GM21515 (cell line): ENCODE data around the gene TBC1D22A.
"Not testable (repeated sequence)": the region's sequence is repeated elsewhere in the genome, so short reads cannot be mapped to it uniquely, and the experiment has no call there.

Experiments
- ATAC-seq: cut with Tn5 transposase; IDR thresholded peaks from one replicate; pipeline ENCODE4 v1.9.1; 2021; ENCODE audit not compliant: unreplicated experiment

Gene TBC1D22A

DNA sequence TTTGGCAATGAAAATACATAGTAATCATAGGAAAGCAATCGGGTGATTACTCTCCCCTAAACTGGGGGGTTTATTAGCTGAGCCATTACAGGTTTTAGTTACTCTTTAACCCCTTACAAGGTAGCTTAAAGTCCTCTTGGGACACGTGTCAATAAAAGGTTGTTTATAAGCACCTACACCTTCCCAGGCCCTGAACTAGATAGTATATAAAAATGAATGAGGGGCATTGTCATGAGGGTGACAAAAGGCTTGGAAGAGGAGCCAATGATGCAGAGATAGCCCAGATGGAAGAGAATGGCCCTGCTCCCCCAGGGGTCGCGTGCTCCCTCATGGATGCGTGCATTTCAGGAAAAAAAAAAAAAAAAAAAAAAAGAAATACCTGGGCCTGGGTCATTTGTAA is 276.9 kb downstream of the TBC1D22A start:
- ATAC-seq, result no peak

DNA sequence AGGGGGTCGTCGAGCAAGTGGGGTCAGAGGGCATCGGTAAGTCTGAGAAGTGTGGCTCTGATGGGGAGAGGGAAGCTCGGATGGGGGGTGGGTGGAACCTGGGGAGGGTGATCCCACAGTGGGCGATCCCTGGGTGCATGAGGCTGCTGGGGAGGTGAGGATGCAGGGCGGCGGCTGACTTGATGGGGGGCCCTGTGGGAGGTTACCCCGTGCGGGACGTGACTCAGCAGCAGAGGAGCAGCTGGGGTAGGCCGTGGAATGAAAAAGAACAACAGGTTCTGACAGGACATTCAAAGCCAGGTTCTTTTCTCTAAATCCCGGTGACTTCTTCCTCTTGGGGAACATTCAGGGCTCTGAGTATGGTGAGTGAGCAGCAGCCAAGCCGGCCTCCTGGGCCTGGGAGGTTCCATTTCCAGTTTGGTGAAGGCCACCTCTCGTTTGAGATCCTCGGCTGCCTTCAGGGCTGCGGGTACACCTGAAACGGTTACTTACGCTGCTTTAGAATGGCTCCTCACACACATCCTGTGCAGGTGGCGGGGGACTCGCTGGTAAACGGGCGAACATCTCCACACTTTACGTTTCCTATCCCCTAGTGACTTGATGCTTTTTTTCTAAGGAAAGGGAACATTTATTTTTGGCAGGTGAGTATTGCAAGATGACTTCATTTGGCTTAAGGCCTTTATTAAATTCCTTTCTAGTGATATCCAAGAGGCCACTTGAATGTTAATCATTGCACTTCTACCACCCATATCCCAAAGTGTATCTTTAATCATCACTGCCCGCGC is 278.2 kb downstream of the TBC1D22A start:
- no peak for ATAC-seq

DNA sequence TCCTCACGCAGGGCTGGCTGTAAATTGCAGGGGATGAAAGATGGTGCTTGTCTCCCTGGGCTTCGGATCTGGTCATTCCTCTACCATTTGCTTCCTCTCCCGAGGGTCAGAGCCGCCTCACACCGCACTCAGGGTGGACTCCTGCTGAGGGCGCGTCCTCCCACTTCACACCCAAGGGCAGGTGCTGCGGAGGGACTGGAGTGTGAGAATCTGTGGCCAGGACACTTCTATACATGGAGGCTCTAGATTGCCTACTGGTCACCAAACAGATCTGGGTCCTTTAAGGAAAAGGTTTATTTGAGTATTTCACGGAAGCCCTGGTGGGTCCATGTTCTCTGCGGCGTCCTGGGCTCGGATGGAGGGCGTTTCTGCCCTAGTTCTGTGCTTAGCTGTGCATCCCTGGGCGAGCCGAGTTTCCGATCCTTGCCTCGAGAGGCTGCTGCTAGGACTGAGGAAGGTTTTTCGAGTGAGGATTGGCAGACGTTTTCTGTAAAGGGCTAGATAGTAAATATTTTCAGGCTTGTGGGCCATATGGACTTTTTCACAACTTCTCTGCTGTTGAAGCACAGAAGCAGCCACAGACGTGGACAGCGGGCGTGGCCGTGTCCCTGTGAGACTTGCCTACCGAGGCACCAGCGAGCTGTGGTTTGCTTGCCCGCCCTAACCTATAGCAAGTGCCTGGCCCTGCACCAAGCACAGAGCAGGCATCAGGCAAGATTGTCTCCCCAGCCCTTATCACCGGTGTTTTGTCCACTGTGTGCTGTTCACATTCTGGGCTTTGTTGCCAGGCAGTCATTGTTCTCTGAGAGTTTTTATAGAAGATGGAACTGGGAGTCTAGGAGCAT is 279.0 kb downstream of the TBC1D22A start:
- ATAC-seq, result no peak

DNA sequence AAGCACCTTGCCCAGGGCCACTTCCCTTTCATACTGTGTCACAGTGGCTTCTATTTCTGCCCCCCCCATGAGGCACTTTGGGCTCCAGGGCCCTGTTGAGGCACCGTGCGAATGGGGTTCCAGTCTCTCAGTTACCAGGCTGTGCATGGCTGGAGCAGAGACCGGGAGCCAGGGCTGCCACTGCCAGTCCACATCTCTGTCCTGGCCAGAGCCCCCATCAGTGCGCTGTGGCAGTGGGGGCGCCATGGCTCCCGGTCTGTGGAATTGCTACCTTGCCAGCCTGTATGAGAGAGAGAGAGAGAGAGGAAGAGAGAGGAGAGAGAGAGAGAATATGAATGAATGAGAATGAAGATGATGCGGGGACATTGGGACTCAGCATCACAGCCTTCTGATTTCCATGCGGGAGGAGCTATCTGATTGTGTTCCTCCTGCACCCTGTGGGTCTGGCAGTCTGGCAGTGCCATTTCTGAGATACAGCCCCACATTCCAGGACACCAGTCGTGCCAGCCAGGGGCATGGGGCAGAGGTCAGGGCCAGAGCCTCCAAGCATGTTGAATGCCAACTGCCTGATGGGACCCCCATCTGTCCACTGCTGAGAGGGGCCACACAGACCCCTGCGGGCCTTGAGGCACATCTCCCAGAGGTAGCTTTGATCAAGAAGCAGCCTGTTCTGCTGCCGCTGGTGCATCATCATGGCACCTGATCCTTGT is 279.8 kb downstream of the TBC1D22A start:
- no peak for ATAC-seq

DNA sequence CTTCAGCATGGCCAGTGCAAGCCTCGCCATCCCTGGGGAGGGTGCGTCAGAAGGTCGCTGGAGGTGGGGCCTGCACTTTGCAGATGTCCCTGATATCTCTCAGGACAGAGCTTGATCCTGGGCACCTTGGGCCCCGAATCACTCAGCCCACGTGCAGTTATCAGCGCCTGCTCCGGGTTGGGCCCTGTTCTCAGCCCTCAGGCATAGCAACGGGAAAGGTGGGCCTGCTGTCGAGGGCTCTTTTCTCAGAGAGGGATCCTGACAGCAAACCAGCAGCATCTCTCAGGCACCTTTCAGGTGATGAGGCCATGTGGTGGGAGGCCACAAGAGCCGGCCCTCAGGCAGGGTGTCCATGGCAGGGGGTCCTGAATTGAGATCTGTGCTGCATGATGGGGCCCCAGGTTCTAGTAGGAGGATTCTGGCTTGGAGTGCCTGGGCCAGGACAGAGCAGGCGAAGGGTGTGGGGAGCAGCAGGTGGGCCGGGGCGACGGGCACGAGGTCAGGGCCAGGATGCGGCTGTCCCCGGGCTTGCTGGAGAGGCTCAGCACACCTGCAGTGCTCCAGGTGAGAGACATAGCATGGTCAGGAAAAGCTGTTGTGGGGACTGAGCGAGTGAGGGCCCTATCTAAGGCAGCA is 280.5 kb downstream of the TBC1D22A start:
- ATAC-seq, result no peak

DNA sequence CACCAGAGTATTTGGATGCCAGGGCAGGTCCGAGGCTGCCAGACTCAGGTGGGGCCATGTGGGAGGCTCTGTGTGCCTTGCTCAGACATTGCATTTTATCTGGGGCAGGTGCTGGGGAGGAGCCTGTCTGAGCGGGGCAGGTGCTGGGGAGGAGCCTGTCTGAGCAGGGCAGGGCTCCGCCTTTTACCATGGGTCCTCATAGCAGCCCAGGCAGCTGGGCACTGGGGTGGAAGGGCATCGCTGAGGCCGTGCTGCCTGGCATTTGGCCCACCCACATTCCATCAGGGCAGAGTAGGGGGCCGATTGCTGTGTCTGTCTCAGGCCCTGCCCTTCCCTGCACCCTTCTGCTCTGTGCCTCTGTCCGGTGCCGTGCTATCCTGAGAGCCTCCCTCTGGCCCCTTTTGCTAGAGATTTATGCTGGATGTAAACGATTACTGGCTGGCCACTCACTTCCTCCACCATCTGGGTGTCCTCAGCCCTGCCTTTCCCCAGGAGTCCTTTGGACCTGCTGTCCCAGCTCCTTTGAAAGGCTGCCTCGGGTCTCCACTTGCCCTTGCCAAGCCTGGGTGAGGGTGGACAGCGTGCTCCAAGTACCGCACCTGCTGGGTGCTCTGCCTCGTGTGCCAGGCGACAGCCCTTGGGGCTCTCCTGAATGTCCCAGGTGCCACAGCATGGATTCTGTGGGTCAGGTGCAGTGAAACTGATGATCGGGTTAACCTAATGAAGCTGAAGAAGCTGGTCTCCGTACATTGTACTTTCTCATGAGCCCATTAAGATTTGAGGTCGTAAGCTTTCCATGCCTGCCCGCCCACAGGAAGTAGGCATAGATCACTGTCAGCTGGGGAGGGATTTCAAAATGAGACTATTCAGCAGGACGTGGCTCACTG is 281.6 kb downstream of the TBC1D22A start:
- ATAC-seq, result no peak

DNA sequence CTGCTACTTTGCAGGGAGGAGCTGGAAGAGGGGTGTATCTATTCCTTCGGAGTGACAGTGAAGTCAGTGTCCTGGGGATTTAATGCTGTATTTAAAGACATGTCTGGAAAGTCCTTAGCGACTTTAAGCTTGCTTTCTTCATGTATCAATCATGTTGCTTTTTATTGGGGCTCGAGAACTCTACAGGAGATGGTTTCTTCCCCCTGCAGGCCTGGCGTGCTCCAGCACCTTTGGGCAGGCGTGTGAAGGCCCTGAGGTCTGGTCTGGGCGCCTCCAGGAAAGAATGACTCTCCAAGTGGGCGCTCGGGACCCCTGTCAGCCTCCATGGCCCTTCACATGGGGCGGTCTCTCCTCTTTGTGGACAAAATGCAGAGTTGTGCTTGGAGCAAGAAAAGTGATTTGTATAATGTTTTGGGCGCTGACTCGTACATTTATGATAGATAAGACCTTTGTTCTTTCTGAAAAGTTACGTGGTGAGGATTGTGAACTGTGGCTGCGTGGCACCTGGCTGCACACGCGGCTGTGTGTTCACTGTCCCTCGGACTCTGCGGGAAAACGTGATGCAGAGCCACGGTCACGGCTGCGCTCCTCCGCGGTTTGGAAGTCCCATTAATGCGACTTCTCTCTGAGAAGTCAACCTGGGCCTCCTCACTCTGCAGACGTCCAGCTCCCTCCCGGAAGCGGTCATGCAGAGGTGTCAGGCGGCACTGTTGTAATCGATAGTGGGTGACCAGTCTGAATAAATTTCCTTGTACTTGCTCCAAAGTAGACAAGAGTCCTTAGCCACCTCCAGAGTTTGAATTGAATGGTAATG is 282.5 kb downstream of the TBC1D22A start:
- no peak for ATAC-seq

DNA sequence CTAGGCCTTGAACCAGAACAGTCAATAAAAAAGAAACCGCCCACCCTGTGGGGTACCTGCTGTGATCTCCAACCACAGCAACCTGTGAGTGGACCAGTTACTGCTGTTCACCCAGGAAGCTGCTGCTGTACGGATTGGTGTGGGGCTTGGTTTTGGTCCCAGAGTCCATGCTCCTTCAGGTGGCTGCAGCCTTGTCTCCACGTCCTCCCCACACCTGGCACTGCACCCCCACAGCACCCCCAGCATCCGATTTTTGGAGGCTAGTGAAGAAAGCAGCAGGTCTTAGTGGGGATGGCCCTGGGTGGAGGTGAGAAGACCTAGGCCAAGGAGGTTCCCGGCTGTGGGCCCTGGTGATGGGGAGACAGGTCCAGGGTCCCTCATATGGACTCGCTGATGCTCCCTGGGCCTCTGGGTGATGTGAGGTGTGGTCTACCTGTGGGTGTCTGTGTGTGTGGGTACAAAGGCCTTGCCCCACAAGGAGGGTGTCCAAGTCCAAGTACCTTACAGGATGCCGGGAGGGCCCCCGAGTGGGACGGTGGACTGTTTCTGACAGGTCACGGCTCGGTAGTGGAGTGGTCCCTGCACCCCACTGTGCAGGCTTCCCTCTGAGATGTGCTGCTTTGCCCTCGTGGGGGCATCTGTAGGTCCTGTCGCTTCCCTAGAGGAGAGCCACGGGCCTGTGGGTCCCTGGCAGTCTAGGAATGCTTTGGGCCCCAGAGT is 283.4 kb downstream of the TBC1D22A start:
- ATAC-seq, result no peak

DNA sequence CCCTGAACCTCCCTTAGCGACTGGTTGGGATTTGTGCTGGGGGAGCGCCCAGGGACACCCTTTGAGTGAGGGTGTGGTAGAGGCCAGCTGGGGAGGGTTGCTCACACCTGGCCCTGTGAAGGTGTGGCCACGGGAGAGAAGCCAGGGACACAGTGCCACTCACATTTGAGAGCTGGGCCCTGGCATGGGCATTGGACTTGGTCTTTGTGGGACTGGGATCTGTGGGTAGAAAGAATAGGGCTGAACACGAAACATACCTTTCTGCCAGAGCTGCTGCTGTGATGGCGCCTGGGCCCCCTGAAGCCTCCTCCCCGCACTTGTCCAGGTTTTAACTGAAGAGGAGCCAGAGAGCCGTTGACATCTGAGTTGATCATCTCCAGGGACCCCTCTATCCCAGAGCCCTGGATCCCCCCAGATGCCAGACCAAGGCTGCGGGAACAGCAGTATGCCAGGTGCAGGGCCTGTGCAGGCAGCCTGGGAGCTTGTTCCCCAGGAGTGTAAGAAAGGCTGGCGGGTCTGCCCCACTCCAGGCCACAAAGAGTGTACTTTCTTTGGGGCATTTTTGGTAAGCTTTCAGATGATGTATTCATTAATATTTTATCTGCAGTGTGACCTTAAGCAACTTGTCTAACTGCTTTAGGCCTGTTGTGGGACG is 284.1 kb downstream of the TBC1D22A start:
- no peak for ATAC-seq

DNA sequence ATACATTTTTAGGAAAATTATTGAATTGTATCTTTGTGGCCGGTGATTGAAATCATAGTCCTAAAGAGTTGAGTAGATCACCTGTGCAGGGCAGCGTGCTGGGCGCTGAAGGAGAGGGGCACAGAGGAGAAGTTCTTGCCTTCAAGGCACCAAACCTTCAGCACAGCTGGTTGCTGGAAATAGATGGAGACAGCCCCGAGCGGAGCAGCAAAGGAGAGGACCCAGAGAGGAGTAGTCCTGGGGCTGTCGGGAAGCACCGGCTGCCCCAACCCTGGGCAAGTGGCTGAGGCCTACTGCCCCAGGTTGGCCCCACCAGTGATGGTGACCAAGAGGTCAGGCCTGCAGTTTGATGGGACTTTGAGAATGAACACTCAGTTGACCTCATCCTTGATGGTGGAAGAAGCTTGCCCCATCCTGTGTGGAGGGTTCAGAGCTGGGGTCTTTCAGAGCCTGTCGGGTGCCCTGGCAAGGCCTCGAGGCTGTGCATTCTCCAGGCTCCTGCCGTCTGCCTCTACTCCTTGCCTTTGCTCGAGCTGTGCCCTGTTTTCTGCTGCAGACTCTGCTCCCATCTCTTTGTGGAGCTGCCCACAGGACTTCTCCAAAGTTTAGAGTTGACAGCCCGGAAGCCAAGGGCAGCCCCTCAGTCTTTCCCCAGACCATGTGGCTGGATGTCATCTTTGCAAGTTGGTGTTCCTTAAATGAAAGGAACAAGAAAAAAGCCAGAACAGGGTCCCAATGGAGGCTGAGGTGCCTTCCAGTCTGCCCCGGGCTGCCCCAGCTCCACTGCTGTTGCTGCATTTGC is 285.1 kb downstream of the TBC1D22A start:
- no peak for ATAC-seq

DNA sequence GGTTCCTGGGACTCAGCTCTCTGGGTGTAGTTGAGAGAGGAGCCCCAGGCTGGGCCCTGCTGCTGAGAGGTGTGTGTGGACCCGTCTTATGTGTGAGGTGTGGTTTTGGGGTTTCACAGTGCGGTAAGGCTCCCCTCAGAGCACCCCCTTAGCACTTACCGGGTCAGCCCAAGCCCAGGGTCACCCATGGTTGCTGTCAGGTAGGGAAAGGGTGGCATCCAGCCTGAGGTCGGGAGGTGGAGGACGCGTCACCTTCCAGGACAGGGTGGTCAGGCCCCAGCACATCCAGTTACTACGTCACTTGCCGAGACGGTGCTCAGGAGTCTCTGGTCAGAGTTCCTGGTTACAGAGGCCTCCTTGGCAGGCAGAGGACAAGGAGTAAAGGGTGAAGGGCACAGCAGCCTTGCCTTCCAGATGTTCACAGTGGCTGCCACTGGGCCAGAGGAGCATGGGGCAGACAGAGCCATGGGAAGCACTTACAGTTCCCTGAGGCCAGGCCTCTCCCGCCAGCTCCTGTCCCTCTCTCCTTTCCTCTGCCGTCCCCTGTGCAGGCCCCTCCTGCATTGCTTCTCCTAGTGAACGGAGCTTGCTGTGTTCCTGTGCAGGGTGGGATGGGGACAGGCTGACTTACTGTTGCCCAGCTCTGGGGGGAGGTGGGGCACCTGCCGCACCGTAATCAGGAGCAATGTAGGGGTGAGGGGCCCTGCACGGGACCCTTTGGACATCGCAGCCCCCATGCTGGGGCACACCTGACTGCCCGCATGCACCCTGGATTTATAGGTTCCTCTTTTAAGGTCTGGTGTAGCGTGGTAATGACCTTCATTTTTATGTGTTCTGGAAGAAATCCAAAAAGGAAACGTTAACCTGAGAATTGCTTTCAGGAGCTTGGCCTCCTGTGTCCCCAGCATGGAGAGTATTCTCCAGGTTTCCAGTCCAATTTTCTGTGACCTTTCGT is 285.9 kb downstream of the TBC1D22A start:
- no peak for ATAC-seq

DNA sequence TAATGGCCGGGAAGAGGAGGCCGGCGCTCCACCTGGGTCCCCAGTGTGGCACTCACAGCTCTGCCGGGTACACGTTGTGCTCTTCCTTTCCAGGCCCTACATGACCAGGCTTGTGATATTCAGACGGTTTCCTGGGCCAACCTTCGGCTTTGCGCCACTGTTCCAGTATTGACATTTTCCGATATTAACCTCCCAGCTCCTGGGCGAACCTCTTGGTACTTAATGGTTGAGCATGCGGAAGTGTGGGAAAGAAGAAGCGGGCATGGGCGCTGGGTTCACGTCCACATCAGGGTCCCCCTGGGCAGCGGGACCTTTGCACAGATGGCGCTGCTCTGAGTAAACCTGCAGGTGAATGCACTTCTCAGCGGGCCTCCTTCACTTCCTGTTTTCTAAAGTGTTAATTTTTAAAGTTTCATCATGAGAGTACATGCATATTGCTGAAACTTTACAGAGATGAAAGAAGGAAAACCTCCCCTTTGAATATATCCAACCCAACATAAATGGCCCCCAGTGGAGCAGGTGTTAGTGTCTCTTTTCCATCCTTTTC is 286.7 kb downstream of the TBC1D22A start:
- no peak for ATAC-seq

DNA sequence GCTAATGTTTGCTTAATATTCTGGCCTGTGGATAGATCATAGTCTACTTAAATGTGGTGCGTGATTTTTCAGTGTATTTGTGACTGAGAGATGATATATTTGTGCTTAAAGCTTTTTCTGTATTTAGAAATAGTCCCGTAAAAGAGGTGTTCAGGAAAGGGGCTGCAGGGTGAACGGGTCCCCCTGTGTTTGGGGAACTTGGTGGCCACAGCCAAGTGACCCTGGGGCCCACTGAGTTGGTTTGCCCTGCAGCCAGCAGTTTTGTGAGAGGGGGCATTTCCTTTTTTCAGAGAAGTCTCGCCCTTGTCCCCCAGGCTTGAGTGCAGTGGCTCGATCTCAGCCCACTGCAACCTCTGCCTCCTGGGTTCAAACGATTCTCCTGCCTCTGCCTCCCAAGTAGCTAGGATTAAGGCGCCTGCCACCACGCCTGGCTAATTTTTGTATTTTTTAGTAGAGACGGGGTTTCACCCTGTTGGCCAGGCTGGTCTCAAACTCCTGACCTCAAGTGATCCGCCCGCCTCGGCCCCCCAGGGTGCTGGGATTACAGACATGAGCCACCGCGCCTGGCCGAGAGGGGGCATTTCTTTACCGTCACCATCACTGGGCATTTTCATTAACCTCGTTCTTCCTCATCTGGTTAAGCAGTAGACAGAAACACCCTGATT is 287.4 kb downstream of the TBC1D22A start:
- not testable (repeated sequence) for ATAC-seq

DNA sequence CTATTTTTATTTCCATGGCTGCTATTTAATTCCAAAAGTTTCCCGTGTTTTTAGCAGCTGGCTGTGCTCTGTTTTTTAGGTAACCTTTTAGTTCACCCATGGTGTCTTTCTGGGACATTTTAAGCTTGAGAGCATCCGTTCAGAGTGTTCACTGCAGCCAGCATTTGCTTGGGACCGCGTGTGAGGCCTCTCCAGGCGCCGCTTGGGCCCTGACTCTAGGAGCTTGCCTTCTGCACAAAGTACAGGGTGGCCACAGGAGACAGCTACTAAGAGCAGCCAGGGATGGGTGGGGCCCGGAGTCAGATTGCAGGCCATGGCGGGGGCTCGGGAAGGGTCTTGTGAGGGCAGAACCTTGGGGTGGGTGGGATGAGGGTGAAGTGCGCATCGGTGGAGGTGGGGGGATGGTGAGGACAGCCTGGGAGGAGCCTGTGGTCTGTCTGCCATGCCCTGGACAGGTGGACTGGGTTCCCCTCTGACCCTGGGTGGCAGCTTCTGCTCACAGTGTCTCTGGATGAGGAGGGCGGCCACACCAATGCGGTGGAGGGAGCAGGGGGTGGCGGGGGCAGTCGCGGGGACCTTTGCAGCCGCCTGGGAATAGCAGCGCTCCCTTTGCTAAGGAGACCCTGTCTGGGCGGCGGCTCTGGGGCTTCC is 288.1 kb downstream of the TBC1D22A start:
- no peak for ATAC-seq
